ENCODE results near the gene TAOK2.
A peak's percentile ranks its signal among the peaks of the same experiment; 100 is the strongest.
"Not testable (repeated sequence)": the region's sequence is repeated elsewhere in the genome, so short reads cannot be mapped to it uniquely, and the experiment has no call there.

TAOK2 gene

GRCh38 chr16:29973384-29974246, at the start of gene TAOK2:
TAOK2 (plus strand) TSS chr16:29973868; CDS start chr16:29977773, 3,905 bp downstream.
- peak; percentile 99 for DNase-seq (ENCODE audit: low spot score)

DNA sequence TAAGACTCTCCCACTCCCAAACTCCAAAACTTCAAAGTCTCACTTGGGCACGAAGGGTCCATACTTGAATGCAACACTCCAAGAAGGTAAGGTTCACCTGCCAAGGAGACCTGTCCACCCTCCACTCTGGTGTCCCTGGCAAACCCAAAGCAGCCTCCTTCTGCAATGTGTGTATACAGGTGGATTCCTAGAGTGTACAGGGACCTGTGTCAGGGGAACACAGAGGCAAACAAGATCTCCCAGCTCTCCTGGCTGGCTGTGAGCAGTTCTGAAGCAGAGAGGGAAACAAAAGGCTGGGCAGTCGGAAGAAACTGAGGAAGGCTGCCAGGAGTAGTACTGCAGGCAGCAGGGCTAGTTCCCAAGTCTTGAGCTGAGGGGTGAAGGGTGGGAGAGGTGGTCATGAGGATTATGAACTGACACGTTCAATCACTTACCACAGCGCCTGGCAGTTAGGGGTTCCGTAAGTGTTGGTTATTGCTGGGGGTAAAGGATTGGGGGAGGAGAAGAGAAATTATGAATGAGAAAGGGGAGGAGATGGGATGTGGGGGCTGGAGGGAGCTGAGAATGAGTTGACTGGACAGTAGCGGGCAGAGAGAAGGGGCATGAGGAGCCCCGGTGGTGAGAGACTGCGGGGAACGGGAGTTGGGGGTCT, 48.4 kb upstream of the TAOK2 start:
- DNase-seq (ENCODE audit: low spot score), result no peak

DNA sequence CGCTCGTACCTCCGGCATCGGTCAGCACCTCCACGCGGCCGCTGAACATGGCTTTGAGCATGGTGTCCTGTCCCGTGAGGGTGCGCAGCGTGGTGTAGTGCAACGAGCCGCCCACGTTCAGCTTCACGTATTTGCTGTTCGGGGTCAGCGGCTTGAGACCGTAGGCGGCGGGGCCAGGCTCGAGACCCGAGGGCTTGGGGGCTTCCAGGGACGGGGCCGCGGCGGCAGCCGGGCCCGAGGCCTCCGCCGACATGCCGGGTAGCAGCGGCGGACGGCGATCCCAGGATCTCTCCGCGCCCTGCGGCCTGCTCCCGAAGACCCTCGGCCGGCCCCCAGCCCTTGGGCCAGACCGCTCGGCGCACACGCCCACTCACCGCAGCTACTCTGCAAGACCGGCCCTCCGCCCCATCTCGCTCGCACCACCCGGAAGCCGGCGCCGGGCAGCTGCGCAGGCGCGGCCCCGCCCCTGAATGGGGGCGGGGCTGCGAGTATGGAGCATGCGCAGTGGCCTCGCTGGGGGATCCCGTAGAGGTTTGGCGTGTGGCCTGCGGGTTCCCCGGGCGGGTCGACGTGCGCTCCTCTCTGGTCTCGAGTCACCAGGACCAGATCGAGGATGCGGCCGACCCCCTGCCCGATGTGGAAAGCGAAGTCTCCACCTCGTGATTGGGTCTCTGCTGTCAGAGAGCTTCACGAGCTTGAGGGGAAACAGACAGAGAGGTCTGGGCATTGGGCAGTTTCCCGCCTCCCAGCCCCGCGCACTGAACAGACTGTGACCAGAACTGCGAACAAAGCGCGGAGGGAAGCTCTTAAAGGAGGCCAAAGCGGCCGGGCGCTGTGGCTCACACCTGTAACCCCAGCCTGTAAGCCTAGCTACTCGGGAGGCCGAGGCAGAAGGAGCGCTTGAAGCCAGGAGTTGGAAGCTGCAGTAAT, 47.6 kb upstream of the TAOK2 start, which contains the start of gene KCTD13:
KCTD13 (minus strand) TSS at position 446 of the 930 bp plus-strand sequence; CDS start at position 253, 193 bp downstream.
- DNase-seq (ENCODE audit: low spot score), result peak; percentile 98

GRCh38 chr16:29926711-29927052, 47.0 kb upstream of the TAOK2 start:
- no peak for DNase-seq (ENCODE audit: low spot score)

- no peak for DNase-seq (ENCODE audit: low spot score)
These were observed 46.4 kb upstream of the TAOK2 start for GRCh38 chr16:29927070-29927905.

DNA sequence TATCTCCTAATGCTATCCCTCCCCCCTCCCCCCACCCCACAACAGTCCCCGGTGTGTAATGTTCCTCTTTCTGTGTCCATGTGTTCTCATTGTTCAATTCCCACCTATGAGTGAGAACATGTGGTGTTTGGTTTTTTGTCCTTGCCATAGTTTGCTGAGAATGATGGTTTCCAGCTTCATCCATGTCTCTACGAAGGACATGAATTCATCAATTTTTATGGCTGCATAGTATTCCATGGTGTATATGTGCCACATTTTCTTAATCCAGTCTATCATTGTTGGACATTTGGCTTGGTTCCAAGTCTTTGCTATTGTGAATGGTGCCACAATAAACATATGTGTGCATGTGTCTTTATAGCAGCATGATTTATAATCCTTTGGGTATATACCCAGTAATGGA, 41.9 kb upstream of the TAOK2 start:
- DNase-seq (ENCODE audit: low spot score), result not testable (repeated sequence)

GRCh38 chr16:29940656-29941055, 33.0 kb upstream of the TAOK2 start:
- DNase-seq (ENCODE audit: low spot score), result no peak

DNA sequence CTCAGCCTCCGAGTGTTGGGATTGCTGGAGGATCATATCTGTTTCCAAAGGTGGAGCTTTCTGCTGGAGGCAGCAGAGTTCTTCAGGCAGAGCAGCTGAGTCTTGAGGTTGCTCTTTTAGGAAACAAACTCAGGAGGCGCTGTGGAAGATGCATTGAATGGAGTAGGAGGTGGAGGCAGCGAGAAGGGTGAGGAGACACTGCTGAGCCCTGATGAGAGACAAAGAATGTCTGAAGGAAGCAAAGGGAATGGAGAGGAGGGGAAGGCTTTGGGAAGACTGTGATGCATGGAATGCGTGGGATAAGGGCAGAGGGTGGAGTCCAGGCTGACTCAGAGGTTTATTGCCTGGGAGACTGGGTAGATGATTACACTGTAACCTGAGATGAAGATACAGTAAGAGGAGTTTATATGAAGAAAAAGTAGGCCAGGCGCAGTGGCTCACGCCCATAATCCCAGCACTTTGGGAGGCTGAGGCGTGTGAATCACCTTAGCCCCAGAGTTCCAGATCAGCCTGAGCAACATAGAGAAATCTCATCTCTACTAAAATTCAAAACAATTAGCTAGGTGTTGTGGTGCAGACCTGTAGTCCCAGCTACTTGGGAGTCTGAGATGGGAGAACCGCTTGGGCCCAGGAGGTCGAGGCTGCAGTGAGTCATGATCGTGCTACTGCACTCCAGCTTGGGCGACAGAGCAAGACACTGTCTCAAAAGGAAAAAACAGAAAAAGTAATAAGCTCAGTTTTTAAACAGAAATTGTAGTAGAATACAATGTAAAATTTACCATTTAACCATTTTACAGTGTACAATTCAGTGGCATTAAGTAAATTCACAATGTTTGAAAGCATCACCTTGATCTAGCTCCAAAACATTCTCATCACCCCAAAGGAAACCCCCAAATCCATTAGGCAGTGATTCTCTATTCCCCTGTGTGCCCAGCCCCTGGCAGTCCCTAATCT, 29.5 kb upstream of the TAOK2 start:
- no peak for DNase-seq (ENCODE audit: low spot score)

DNA sequence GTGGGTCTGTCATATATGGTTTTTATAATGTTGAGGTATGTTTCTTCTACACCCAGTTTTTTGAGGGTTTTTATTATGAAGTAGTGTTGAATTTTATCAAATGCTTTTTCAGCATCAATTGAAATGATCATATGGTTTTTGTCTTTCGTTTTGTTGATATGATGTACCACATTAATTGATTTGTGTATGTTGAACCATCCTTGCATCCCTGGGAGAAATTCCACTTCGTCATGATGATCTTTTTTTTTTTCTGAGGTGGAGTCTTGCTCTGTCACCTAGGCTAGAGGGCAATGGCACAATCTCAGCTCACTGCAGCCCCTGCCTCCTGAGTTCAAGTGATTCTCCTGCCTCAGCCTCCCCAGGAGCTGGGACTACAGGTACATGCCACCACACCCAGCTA, 25.8 kb upstream of the TAOK2 start:
- DNase-seq (ENCODE audit: low spot score), result no peak

GRCh38 chr16:29950806-29951461, 22.7 kb upstream of the TAOK2 start:
- DNase-seq (ENCODE audit: low spot score), result no peak

DNA sequence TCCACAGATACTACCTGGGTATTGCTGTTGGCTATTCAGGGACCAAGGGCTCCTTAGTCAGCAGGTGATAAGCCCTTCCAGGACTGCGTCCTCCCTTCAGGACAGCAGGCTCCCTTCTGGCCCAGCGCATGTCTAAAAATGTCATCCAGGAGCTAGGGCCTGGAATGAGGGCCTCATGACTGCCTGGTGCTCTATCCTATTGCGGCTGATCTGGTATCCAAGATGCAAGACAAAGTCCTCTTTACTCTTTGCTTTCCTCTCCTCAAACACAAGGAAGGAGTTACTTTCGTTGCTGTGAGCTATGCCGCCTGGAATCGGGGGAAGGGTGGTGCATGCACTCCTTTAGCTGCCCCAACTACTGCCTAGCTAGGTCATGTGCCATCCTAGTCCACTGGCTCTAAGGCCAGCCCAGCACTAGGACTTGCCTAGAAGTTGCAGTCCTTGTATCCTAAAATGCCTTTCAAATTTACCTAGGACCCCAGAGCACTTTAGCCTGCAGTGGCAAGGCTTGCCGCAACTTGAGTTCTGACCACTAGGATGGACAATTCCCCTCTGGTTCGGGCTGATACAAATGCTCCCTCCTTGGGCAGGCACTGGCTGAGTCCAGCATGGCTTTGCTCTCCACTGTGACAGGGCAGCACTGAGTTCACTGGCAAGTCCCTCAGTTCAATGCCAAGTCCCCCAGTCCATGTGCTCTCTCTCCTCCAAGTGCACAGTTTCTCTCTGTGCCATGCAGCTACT, 21.9 kb upstream of the TAOK2 start:
- no peak for DNase-seq (ENCODE audit: low spot score)

DNA sequence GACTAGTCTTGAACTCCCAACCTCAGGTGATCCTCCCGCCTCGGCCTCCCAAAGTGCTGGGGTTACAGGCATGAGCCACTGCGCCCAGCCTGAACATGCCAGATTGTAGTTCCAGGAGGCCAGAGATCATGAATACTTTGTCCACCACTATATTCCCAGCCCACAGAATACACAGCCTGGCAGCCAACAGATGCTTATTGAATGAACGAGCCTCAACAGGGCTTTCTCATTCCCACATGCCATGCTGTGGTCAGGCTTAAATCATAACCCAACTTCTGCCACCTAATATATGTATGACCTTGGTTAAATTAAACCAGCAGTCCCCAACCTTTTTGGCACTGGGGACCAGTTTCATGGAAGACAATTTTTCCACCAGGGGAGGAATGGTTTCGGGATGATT, 14.9 kb upstream of the TAOK2 start:
- no peak for DNase-seq (ENCODE audit: low spot score)

GRCh38 chr16:29959293-29959692, 14.4 kb upstream of the TAOK2 start:
- DNase-seq (ENCODE audit: low spot score), result no peak

GRCh38 chr16:29959821-29960220, 13.8 kb upstream of the TAOK2 start:
- not testable (repeated sequence) for DNase-seq (ENCODE audit: low spot score)

DNA sequence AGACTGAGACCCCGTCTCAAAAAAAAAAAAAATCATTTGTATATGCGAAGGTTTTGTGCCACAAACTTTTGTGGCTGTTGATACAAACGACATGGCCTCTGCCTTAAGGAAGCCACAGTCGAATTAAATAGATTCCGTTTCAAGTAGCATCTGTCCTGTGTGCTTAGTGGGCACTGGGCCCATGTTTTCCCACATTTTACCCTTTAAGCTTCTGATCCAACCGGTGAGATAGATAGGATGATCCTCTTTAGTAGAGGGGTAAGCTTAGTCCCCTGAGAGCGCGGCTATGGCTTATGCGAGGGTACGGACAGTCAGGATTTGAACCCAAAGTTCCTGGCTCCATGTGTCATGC, 12.6 kb upstream of the TAOK2 start:
- no peak for DNase-seq (ENCODE audit: low spot score)

DNA sequence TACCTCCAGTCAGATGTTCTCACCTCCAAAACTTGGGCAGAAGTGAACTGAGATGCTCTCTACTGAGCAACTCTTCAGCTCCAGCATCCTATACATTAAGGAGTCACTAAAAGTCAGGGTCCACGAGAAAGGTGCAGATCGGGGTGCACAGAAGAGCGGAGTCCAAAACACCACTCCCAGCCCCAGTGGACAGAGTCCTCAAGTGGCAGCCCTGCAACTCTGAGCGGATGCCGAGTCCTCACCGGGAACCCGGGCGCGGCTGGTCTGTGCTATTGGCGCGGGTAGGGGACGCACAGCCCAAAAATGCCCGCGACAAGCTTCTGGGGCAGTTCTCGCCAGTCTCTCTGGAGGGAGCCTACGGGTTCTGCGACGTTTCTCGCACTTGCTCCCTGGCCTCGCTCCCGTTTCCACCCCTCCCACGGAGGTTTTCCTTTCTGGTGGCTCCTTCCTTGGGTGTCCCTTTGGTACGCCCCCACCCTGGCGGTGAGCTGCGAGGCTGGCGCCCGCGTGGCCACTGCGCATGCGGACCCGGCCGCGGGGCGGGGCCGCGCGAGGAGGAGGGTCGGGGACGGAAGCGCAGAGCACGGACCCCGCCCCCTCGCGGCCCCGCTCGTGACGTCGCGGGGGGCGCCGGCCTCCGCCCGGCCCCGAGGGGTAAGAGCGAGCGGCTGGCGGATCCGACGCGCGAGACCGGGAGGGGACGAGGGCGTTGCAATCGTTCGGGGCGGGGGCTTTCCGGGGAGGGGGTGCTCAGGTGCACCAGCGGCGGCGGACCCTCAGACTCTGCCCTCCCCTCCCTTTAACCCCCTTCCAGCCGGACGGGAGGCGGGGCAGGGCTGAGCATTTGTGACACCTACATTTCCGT, 12.0 kb upstream of the TAOK2 start, which contains the start of gene TMEM219:
TMEM219 (plus strand) TSS at position 601 of the 865 bp plus-strand sequence. CDS start 1,065 bp downstream, outside the sequence.
- peak; percentile 94 for DNase-seq (ENCODE audit: low spot score)

- no peak for DNase-seq (ENCODE audit: low spot score)
These were observed 11.2 kb upstream of the TAOK2 start for GRCh38 chr16:29962344-29962994.

All from ecto neural progenitor cell (in vitro differentiated cells).